Fibroblast of the aortic adventitia (primary cell): ENCODE measurements around the gene USP49. TPM values are rescaled to one million over a fixed set of nuclear protein-coding genes. Genes with fewer than 3 reads are reported as not detected.

Source experiments
- DNase-seq: peaks from one replicate; pipeline ENCODE4 v3.0.0-alpha.2; 2010; ENCODE audit warnings: low read depth
- H3K4me3 ChIP-seq: 2 replicates; pipeline ENCODE4 v1.5.1; 2011; ENCODE audit warnings: low read depth, mild to moderate bottlenecking, control low read depth, low read length, moderate library complexity
- CTCF ChIP-seq: IDR thresholded peaks from 2 replicates; pipeline ENCODE4 v1.5.1; 2011; ENCODE audit warnings: mild to moderate bottlenecking, low read length, control low read depth, inconsistent platforms; ENCODE audit not compliant: insufficient read depth
- total RNA-seq: library from RNA; depleted of rRNA; stranded (reverse); fragments of >200 nt; gene quantifications from 2 replicates; pipeline ENCODE4 v1.2.3, GENCODE V29; 2012; ENCODE audit warnings: low replicate concordance

USP49 gene
- total RNA-seq, 1 donor: 2.7 TPM

- no peak for DNase-seq
- no peak for TF ChIP-seq CTCF
- no peak overlapping the region for H3K4me3 ChIP-seq
Measured at GRCh38 chr6:41935685-41936072, 40.5 kb upstream of the USP49 start.

- no peak overlapping the region for H3K4me3 ChIP-seq
- TF ChIP-seq CTCF: no peak
- DNase-seq: no peak
Measured at GRCh38 chr6:41935193-41935574, 40.0 kb upstream of the USP49 start.

GRCh38 chr6:41934278-41935192, 39.4 kb upstream of the USP49 start:
- TF ChIP-seq CTCF: no peak
- H3K4me3 ChIP-seq: no peak overlapping the region
- no peak for DNase-seq

- no peak for TF ChIP-seq CTCF
- no peak overlapping the region for H3K4me3 ChIP-seq
- DNase-seq: no peak
Measured at GRCh38 chr6:41932378-41932777, 37.2 kb upstream of the USP49 start.

- DNase-seq: no peak
- no peak for TF ChIP-seq CTCF
- H3K4me3 ChIP-seq: no peak overlapping the region
Measured at GRCh38 chr6:41931792-41932191, 36.6 kb upstream of the USP49 start.

- H3K4me3 ChIP-seq: no peak overlapping the region
- no peak for TF ChIP-seq CTCF
- DNase-seq: no peak
Measured at GRCh38 chr6:41929924-41930323, 34.7 kb upstream of the USP49 start.

- no peak for TF ChIP-seq CTCF
- H3K4me3 ChIP-seq: no peak overlapping the region
- DNase-seq: no peak
Measured at GRCh38 chr6:41927253-41927652, 32.1 kb upstream of the USP49 start.
